T47D (cell line): Measurements from ENCODE around the gene GOLGA8M.
"Not testable (repeated sequence)": the region's sequence is repeated elsewhere in the genome, so short reads cannot be mapped to it uniquely, and the experiment has no call there.

ENCODE experiments used
- DNase-seq, 2 experiments: peaks; one replicate each; pipeline versions ENCODE4 v3.0.0 to v3.0.0-alpha.2; 2011 to 2012; ENCODE audit warnings: low read depth in 1 of 2, low spot score in 1 of 2
- in situ Hi-C: cut with HindIII; loops from 2 replicates; pipeline ENCODE4 v1.10.0; 2016; ENCODE audit warnings: low sequenced_read_pairs, low pct_unique_long_range_greater_than_20kb

The GOLGA8M gene

GRCh38 chr15:28673533-28673932 lies 38.7 kb downstream of the GOLGA8M start:
- DNase-seq, in situ Hi-C loops: not testable (repeated sequence)

GRCh38 chr15:28672122-28672521 lies 40.1 kb downstream of the GOLGA8M start:
- DNase-seq, in situ Hi-C loops: not testable (repeated sequence)

- DNase-seq, in situ Hi-C loops: not testable (repeated sequence)
Measured at GRCh38 chr15:28666402-28666801, 45.8 kb downstream of the GOLGA8M start.

GRCh38 chr15:28664575-28664974 lies 47.6 kb downstream of the GOLGA8M start:
- in situ Hi-C loops, DNase-seq: not testable (repeated sequence)

DNA sequence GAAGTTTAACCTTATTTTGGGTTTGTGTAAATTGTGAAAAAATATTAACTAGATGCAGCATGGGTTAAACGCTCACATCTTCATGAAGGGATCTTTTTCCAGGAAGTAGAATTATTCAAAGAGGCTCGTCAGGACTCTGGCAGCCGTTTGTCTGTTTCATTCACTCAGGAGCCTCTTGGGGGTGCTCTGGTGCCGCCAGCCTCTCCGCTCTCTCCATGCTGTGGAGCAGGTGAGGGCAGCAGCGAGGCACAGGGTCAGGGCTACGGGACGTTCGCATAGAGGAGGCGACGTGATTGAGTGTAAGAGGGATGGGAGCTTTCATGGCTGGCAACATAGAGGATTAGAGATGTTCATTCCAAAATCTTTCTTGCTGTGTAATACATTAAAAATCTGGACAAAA lies 48.5 kb downstream of the GOLGA8M start:
- in situ Hi-C loops, DNase-seq: not testable (repeated sequence)

- DNase-seq, in situ Hi-C loops: not testable (repeated sequence)
Measured at GRCh38 chr15:28660750-28661149, 51.5 kb downstream of the GOLGA8M start.

GRCh38 chr15:28656018-28656360 lies 56.2 kb downstream of the GOLGA8M start:
- in situ Hi-C loops, DNase-seq: not testable (repeated sequence)

DNA sequence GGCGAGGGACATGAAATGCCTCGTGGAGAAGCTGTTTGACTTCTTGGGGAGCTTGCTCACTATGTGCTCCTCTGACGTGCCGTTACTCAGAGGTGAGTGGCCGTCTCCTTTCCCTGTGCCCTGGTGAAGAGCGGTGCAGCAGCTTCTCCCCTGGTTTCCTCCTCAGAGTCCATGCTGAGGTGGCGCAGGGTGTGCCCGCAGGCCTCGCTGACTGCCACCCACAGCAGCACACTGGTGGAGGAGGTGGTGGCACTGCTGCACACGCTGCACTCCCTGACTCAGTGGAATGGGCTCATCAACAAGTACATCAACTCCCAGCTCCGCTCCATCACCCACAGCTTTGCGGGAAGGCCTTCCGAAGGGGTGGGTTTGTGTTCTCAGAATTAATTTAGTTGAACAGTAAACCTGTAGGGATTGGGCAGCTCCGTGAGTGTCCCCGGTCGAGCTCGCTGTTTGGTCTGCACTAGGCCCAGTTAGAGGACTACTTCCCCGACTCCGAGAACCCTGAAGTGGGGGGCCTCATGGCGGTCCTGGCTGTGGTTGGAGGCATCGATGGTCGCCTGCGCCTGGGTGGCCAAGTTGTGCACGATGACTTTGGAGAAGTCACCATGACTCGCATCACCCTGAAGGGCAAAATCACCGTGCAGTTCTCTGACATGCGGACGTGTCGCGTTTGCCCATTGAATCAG lies 56.7 kb downstream of the GOLGA8M start:
- in situ Hi-C loops, DNase-seq: not testable (repeated sequence)

- DNase-seq, in situ Hi-C loops: not testable (repeated sequence)
Measured at GRCh38 chr15:28654194-28654593, 58.0 kb downstream of the GOLGA8M start.

DNA sequence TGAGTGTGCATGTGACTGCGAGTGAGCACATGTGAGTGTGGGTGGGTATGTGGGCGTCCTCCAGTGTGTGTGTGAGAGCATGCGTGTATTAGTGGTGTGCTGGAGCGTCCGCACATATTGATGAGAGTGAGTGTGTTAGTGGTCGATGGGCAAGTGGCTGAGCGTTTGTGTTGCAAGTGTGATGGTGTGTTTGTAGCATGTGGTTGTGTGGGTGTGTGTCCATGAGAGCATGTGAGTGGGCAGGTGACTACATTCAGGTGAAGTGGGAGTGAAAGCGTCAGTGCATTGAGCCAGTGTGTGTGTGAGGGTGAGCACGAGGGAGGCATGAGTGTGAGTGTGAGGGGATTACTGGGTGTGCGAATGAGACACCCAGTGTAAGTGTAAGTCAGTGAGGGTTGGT lies 59.7 kb downstream of the GOLGA8M start:
- DNase-seq, in situ Hi-C loops: not testable (repeated sequence)
